Activated T-helper 1 cell treated with anti-CD3 and anti-CD28 coated beads, Interleukin-12 subunit alpha, Interleukin-12 subunit beta, Interleukin-2, Interleukin-4 antibody, amounts not matched to agents 30 ng/mL and 10 ng/mL and 1 ng/mL, durations not matched to agents 14 hours and 24 hours and 36 hours (primary cell): ENCODE data around the gene ASTN1. TPM values are rescaled to one million over a fixed set of nuclear protein-coding genes. Genes with fewer than 3 reads are reported as not detected.

Experiments used
- DNase-seq: peaks from one replicate; pipeline ENCODE4 v3.0.0; 2021; ENCODE audit warnings: low spot score
- H3K27ac Mint-ChIP-seq: one replicate; pipeline ENCODE4 v1.8.0; 2021; ENCODE audit warnings: mild to moderate bottlenecking, mixed read lengths
- H3K27me3 Mint-ChIP-seq: one replicate; pipeline ENCODE4 v1.8.0; 2022; ENCODE audit warnings: mild to moderate bottlenecking, moderate library complexity, mixed read lengths; ENCODE audit not compliant: insufficient read depth
- H3K36me3 Mint-ChIP-seq: one replicate; pipeline ENCODE4 v1.8.0; 2021; ENCODE audit warnings: low read depth, mixed read lengths
- H3K4me1 Mint-ChIP-seq: one replicate; pipeline ENCODE4 v1.8.0; 2021; ENCODE audit warnings: low read depth, mixed read lengths
- H3K4me3 Mint-ChIP-seq: one replicate; pipeline ENCODE4 v1.8.0; 2021; ENCODE audit warnings: mild to moderate bottlenecking, moderate library complexity, mixed read lengths
- H3K9me3 Mint-ChIP-seq: one replicate; pipeline ENCODE4 v1.8.0; 2021; ENCODE audit warnings: mixed read lengths
- intact Hi-C: fragments of 100-400 bp; cut with micrococcal nuclease; formaldehyde crosslinking; loops from one replicate; pipeline ENCODE4 v1.15.1; 2024
- total RNA-seq: library from RNA; stranded (reverse); gene quantifications from 2 replicates; pipeline ENCODE4 v1.2.3, GENCODE V29; 2022

Gene ASTN1
- total RNA-seq, 1 donor from 2014 or later: not detected

- DNase-seq: peak; percentile 2
- Mint-ChIP-seq H3K36me3 (no peaks in the 10 kb centered on the region), H3K27me3 (no peaks in the 10 kb centered on the region), H3K4me3 (no peak overlapping the region), H3K4me1 (peaks cover 8% of the 10 kb centered on the region), H3K9me3 (no peaks in the 10 kb centered on the region), H3K27ac (no peak overlapping the region)
- intact Hi-C loops: loop anchor here (1.0 to 2.0 kb wide), 2 partner anchors 284 to 1049 kb away; no protein-coding TSS in a partner anchor
Observed at GRCh38 chr1:176897350-176898236, 266.9 kb downstream of the ASTN1 start.

GRCh38 chr1:176896216-176896615 lies 268.3 kb downstream of the ASTN1 start:
- H3K4me1 Mint-ChIP-seq: peaks cover 8% of the 10 kb centered on the region
- H3K4me3 Mint-ChIP-seq: no peak overlapping the region
- H3K36me3 Mint-ChIP-seq: no peaks in the 10 kb centered on the region
- no peak overlapping the region for H3K27ac Mint-ChIP-seq
- DNase-seq: no peak
- intact Hi-C loops: loop anchor here (2.0 kb wide), 1 partner anchor 1051 kb away; no protein-coding TSS in a partner anchor
- no peaks in the 10 kb centered on the region for H3K9me3 Mint-ChIP-seq
- H3K27me3 Mint-ChIP-seq: no peaks in the 10 kb centered on the region

- H3K9me3 Mint-ChIP-seq: no peaks in the 10 kb centered on the region
- H3K27ac Mint-ChIP-seq: no peak overlapping the region
- H3K4me1 Mint-ChIP-seq: peaks cover 8% of the 10 kb centered on the region
- H3K36me3 Mint-ChIP-seq: no peaks in the 10 kb centered on the region
- H3K4me3 Mint-ChIP-seq: no peak overlapping the region
- intact Hi-C loops: no loop called here
- DNase-seq: no peak
- no peaks in the 10 kb centered on the region for H3K27me3 Mint-ChIP-seq
Observed at GRCh38 chr1:176894450-176894849, 270.1 kb downstream of the ASTN1 start.

- H3K4me3 Mint-ChIP-seq: no peak overlapping the region
- no peaks in the 10 kb centered on the region for H3K9me3 Mint-ChIP-seq
- H3K36me3 Mint-ChIP-seq: no peaks in the 10 kb centered on the region
- DNase-seq: no peak
- intact Hi-C loops: no loop called here
- no peaks in the 10 kb centered on the region for H3K27me3 Mint-ChIP-seq
- H3K27ac Mint-ChIP-seq: no peak overlapping the region
- peaks cover 8% of the 10 kb centered on the region for H3K4me1 Mint-ChIP-seq
Observed at GRCh38 chr1:176893625-176894352, 270.7 kb downstream of the ASTN1 start.

GRCh38 chr1:176888471-176889032 lies 276.0 kb downstream of the ASTN1 start:
- H3K9me3 Mint-ChIP-seq: no peaks in the 10 kb centered on the region
- intact Hi-C loops: no loop called here

GRCh38 chr1:176885751-176886150 lies 278.8 kb downstream of the ASTN1 start:
- Mint-ChIP-seq H3K36me3 (no peaks in the 10 kb centered on the region), H3K27ac (no peak overlapping the region), H3K4me1 (no peaks in the 10 kb centered on the region), H3K4me3 (no peak overlapping the region), H3K27me3 (peaks cover 3% of the 10 kb centered on the region), H3K9me3 (no peaks in the 10 kb centered on the region)
- DNase-seq: no peak
- intact Hi-C loops: no loop called here

More at GRCh38 chr1:176888471-176889032, 276.0 kb downstream of the ASTN1 start:
- Mint-ChIP-seq H3K4me3 (no peak overlapping the region), H3K27me3 (peaks cover 3% of the 10 kb centered on the region), H3K4me1 (no peaks in the 10 kb centered on the region), H3K27ac (no peak overlapping the region), H3K36me3 (no peaks in the 10 kb centered on the region)
- DNase-seq: no peak

- Mint-ChIP-seq H3K4me1 (no peaks in the 10 kb centered on the region), H3K36me3 (no peaks in the 10 kb centered on the region), H3K27ac (no peak overlapping the region), H3K4me3 (no peak overlapping the region), H3K9me3 (no peaks in the 10 kb centered on the region), H3K27me3 (peaks cover 3% of the 10 kb centered on the region)
- DNase-seq: no peak
- intact Hi-C loops: no loop called here
Observed at GRCh38 chr1:176885341-176885740, 279.2 kb downstream of the ASTN1 start.

GRCh38 chr1:176884911-176885310 lies 279.6 kb downstream of the ASTN1 start:
- H3K4me3 Mint-ChIP-seq: no peak overlapping the region
- no peak overlapping the region for H3K27ac Mint-ChIP-seq
- no peak for DNase-seq
- intact Hi-C loops: no loop called here
- H3K36me3 Mint-ChIP-seq: no peaks in the 10 kb centered on the region
- peaks cover 3% of the 10 kb centered on the region for H3K27me3 Mint-ChIP-seq
- no peaks in the 10 kb centered on the region for H3K4me1 Mint-ChIP-seq
- H3K9me3 Mint-ChIP-seq: no peaks in the 10 kb centered on the region

GRCh38 chr1:176884286-176884685 lies 280.2 kb downstream of the ASTN1 start:
- intact Hi-C loops: no loop called here
- no peaks in the 10 kb centered on the region for H3K4me1 Mint-ChIP-seq
- H3K9me3 Mint-ChIP-seq: no peaks in the 10 kb centered on the region

GRCh38 chr1:176880955-176881595 lies 283.4 kb downstream of the ASTN1 start:
- Mint-ChIP-seq H3K27ac (no peak overlapping the region), H3K27me3 (no peaks in the 10 kb centered on the region), H3K9me3 (no peaks in the 10 kb centered on the region), H3K36me3 (no peaks in the 10 kb centered on the region), H3K4me1 (no peaks in the 10 kb centered on the region), H3K4me3 (no peak overlapping the region)
- intact Hi-C loops: loop anchor here (1.0 kb wide), 2 partner anchors 321 to 506 kb away; no protein-coding TSS in a partner anchor
- DNase-seq: no peak

More at GRCh38 chr1:176884286-176884685, 280.2 kb downstream of the ASTN1 start:
- Mint-ChIP-seq H3K4me3 (no peak overlapping the region), H3K27ac (no peak overlapping the region), H3K27me3 (peaks cover 3% of the 10 kb centered on the region), H3K36me3 (no peaks in the 10 kb centered on the region)
- DNase-seq: no peak

- intact Hi-C loops: loop anchor here (1.0 kb wide), 1 partner anchor 505 kb away; no protein-coding TSS in a partner anchor
- Mint-ChIP-seq H3K4me1 (no peaks in the 10 kb centered on the region), H3K4me3 (no peak overlapping the region), H3K36me3 (no peaks in the 10 kb centered on the region), H3K9me3 (no peaks in the 10 kb centered on the region), H3K27ac (no peak overlapping the region), H3K27me3 (no peaks in the 10 kb centered on the region)
- DNase-seq: no peak
Observed at GRCh38 chr1:176879784-176880620, 284.5 kb downstream of the ASTN1 start.
